Measurements from ENCODE around the gene BCL7C.

Gene BCL7C

GRCh38 chr16:30904114-30904780 lies 10.4 kb upstream of the BCL7C start:
- H3K27ac Mint-ChIP-seq = peak overlapping the region; percentile 93
- H3K4me1 Mint-ChIP-seq = peaks cover 34% of the 10 kb centered on the region
- H3K9me3 Mint-ChIP-seq = peaks cover 3% of the 10 kb centered on the region
- peaks cover 4% of the 10 kb centered on the region for H3K36me3 Mint-ChIP-seq
- H3K4me3 Mint-ChIP-seq = no peak overlapping the region
- ATAC-seq (no peak), DNase-seq (ENCODE audit: low spot score in 2 of 2) (no peak)

- H3K4me1 Mint-ChIP-seq = peaks cover 34% of the 10 kb centered on the region
- no peak for DNase-seq (ENCODE audit: low spot score in 2 of 2)
- H3K27ac Mint-ChIP-seq = peak overlapping the region; percentile 93
- ATAC-seq = no peak
- peaks cover 3% of the 10 kb centered on the region for H3K9me3 Mint-ChIP-seq
- peak overlapping the region; percentile 87 for H3K4me3 Mint-ChIP-seq
- peaks cover 4% of the 10 kb centered on the region for H3K36me3 Mint-ChIP-seq
Measured at GRCh38 chr16:30903596-30903995, 9.7 kb upstream of the BCL7C start.

- Mint-ChIP-seq H3K4me3 (peak overlapping the region; percentile 87), H3K4me1 (peaks cover 33% of the 10 kb centered on the region), H3K9me3 (peaks cover 3% of the 10 kb centered on the region), H3K36me3 (peaks cover 4% of the 10 kb centered on the region), H3K27ac (peak overlapping the region; percentile 93)
- peak; percentile 3 for ATAC-seq
- DNase-seq (ENCODE audit: low spot score in 2 of 2) = no peak
Measured at GRCh38 chr16:30903002-30903401, 9.1 kb upstream of the BCL7C start.

- Mint-ChIP-seq H3K4me3 (peak overlapping the region; percentile 87), H3K4me1 (peaks cover 27% of the 10 kb centered on the region), H3K9me3 (peaks cover 3% of the 10 kb centered on the region), H3K27ac (peak overlapping the region; percentile 93), H3K36me3 (peaks cover 4% of the 10 kb centered on the region)
- ATAC-seq (peak; percentile 93), DNase-seq (ENCODE audit: low spot score in 2 of 2) (peak; percentile 70 to 87)
Measured at GRCh38 chr16:30902029-30902972, 8.4 kb upstream of the BCL7C start.

- Mint-ChIP-seq H3K27ac (no peak overlapping the region), H3K36me3 (peaks cover 4% of the 10 kb centered on the region), H3K4me1 (peaks cover 34% of the 10 kb centered on the region), H3K4me3 (peak overlapping the region; percentile 87), H3K9me3 (peaks cover 3% of the 10 kb centered on the region)
- DNase-seq (ENCODE audit: low spot score in 2 of 2) (no peak), ATAC-seq (no peak)
Measured at GRCh38 chr16:30901201-30902028, 7.5 kb upstream of the BCL7C start.

GRCh38 chr16:30900588-30900987 lies 6.7 kb upstream of the BCL7C start:
- H3K4me3 Mint-ChIP-seq = peak overlapping the region; percentile 87
- no peak overlapping the region for H3K27ac Mint-ChIP-seq
- H3K9me3 Mint-ChIP-seq = peaks cover 3% of the 10 kb centered on the region
- H3K4me1 Mint-ChIP-seq = peaks cover 42% of the 10 kb centered on the region
- peaks cover 4% of the 10 kb centered on the region for H3K36me3 Mint-ChIP-seq
- no peak for ATAC-seq
- DNase-seq (ENCODE audit: low spot score in 2 of 2) = no peak

GRCh38 chr16:30899794-30900193 lies 5.9 kb upstream of the BCL7C start:
- Mint-ChIP-seq H3K27ac (no peak overlapping the region), H3K4me1 (peaks cover 49% of the 10 kb centered on the region), H3K4me3 (no peak overlapping the region), H3K9me3 (peaks cover 3% of the 10 kb centered on the region), H3K36me3 (peaks cover 4% of the 10 kb centered on the region)
- DNase-seq (ENCODE audit: low spot score in 2 of 2) = no peak
- ATAC-seq = no peak

GRCh38 chr16:30896889-30897733 lies 3.2 kb upstream of the BCL7C start:
- DNase-seq (ENCODE audit: low spot score in 2 of 2) (peak; percentile 62 to 86), ATAC-seq (peak; percentile 64)
- Mint-ChIP-seq H3K9me3 (no peaks in the 10 kb centered on the region), H3K27ac (peak overlapping the region; percentile 68), H3K4me1 (peaks cover 54% of the 10 kb centered on the region), H3K4me3 (peak overlapping the region; percentile 48), H3K36me3 (peaks cover 3% of the 10 kb centered on the region)

GRCh38 chr16:30896261-30896888 lies 2.5 kb upstream of the BCL7C start, which contains the start of gene CTF1:
CTF1 (plus strand) TSS chr16:30896614; CDS start chr16:30896644, 30 bp downstream.
- Mint-ChIP-seq H3K4me3 (peak within 1 kb of the TSS; percentile 48), H3K36me3 (peaks cover 11% of the 10 kb centered on the region), H3K27ac (peak within 1 kb of the TSS; percentile 68), H3K9me3 (no peaks in the 10 kb centered on the region), H3K4me1 (peaks cover 54% of the 10 kb centered on the region)
- DNase-seq (ENCODE audit: low spot score in 2 of 2) = peak in 1 of 2 donors; percentile 52
- ATAC-seq = no peak

GRCh38 chr16:30895627-30896260 lies 1.9 kb upstream of the BCL7C start:
- no peaks in the 10 kb centered on the region for H3K9me3 Mint-ChIP-seq
- H3K27ac Mint-ChIP-seq = peak overlapping the region; percentile 8
- DNase-seq (ENCODE audit: low spot score in 2 of 2) = no peak
- H3K4me3 Mint-ChIP-seq = no peak overlapping the region
- H3K4me1 Mint-ChIP-seq = peaks cover 47% of the 10 kb centered on the region
- peaks cover 17% of the 10 kb centered on the region for H3K36me3 Mint-ChIP-seq
- ATAC-seq = no peak

GRCh38 chr16:30894540-30895368 lies 877 bp upstream of the BCL7C start:
- no peaks in the 10 kb centered on the region for H3K9me3 Mint-ChIP-seq
- peaks cover 27% of the 10 kb centered on the region for H3K36me3 Mint-ChIP-seq
- H3K27ac Mint-ChIP-seq = peak overlapping the region; percentile 76
- peaks cover 50% of the 10 kb centered on the region for H3K4me1 Mint-ChIP-seq
- DNase-seq (ENCODE audit: low spot score in 2 of 2) (no peak), ATAC-seq (no peak)
- peak overlapping the region; percentile 96 for H3K4me3 Mint-ChIP-seq

GRCh38 chr16:30893417-30893743 lies 497 bp downstream of the BCL7C start:
- DNase-seq (ENCODE audit: low spot score in 2 of 2) (no peak), ATAC-seq (peak; percentile 40)

More at GRCh38 chr16:30893417-30893743, 497 bp downstream of the BCL7C start:
- H3K4me3 Mint-ChIP-seq = peak overlapping the region; percentile 96
- peak overlapping the region; percentile 95 for H3K27ac Mint-ChIP-seq
- peaks cover 39% of the 10 kb centered on the region for H3K36me3 Mint-ChIP-seq
- no peaks in the 10 kb centered on the region for H3K9me3 Mint-ChIP-seq
- H3K4me1 Mint-ChIP-seq = peaks cover 59% of the 10 kb centered on the region
